HL-60/S4 (cell line): ENCODE measurements around the gene LINGO1.

ENCODE experiments used
- in situ Hi-C: fragments of 300-500 bp; cut with MboI; formaldehyde crosslinking; loops from 2 replicates; pipeline ENCODE4 v1.14.3; 2022; ENCODE audit warnings: low sequenced_read_pairs

Gene LINGO1

DNA sequence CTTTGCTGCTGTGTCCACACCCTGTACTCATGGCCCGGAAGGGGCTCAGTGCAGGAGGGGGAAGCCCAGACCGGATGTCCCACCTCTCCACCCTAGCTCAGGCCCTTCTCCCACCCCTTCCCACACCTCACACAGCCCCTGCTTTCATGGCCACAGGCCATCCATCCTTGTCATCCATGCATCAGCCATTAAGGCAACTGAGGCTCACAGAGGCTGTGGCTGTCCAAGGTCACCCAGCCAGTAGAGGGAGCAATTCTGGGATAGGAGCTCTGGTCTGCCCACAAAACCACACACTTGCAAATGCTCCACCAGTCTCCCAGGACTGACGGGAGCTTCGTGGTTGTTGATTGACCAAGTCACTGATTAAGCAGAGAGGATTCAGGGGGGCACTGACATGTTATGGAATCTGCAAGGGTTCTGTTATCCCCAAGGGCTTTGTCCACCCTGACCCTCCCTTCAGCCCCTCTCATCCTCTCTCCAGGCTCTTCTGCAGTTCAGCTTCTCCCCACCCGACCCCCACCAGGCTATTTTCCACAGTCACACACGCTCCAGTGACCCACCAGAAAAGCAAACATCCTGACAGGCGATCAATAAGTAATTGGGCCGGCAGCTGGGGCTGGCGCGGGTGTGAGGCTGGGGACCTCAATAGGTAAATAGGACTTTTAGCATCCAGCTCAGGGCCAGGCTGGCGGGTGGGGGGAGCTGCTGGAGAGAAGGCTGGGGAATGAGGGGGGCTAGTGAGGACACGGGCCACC is 15.1 kb downstream of the LINGO1 start:
- in situ Hi-C loops: no loop called here

DNA sequence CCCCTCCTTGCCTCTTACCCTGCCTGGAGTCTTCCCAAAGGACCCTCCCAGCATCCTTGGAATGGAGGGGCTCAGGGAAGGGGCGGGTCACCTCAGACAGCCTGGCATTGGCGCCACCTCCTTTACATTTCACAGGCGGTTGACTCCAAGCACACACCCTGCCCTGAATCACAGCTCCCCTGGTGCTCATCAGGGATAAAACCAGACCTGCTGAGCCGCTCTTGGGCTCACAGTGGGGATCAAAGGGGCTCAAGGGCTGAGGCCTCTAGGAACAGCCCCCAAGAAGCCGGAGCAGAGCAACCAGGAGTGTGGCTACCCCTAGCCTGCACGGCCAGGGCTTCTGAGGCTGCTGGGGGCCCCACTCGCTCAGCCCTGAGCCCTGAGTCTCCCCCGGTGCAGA is 16.6 kb downstream of the LINGO1 start:
- in situ Hi-C loops: no loop called here

DNA sequence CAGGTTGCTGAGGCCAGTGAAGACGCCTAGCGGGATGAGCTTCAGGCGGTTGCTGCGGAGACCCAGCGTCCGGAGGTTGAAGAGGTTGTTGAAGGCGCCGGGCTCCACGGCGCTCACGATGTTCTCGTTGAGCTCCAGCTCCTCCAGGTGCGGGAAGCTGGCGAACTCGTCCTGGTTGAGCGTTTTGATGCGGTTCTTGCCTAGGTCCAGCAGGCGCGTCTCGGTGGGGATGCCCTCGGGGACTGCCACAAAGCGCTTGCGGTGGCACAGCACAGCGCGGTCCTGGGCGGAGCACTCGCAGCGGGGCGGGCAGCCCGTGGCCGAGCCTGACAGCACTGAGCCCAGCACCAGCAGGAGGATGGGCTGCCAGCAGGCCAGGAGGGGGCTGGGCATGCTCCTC is 17.2 kb downstream of the LINGO1 start:
- in situ Hi-C loops: no loop called here

DNA sequence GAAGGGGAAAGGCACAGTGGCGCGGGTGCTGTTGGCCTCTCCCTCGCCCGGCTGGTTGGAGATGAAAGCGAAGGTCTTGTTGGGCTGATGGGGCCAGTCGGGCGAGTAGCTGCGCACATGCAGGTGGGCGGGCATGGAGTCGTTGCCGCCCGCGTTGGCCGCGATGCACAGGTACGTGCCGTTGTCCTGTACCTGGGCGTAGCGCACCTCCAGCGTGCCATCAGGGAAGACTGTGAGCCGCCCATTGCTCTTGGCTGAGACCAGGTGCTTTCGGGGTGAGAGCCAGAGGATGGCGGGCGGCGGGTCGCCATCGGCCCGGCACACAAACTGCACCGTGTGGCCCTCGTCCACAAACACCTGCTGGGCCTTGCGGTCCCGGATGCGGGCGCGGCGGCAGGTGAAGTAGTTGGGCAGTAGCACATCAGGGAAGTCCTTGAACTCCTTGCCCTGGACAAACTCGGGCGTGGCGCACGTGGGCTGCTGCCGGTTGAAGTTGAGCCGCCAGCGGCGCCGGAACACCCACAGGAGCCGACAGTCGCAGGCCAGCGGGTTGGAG is 18.4 kb downstream of the LINGO1 start:
- in situ Hi-C loops: no loop called here

DNA sequence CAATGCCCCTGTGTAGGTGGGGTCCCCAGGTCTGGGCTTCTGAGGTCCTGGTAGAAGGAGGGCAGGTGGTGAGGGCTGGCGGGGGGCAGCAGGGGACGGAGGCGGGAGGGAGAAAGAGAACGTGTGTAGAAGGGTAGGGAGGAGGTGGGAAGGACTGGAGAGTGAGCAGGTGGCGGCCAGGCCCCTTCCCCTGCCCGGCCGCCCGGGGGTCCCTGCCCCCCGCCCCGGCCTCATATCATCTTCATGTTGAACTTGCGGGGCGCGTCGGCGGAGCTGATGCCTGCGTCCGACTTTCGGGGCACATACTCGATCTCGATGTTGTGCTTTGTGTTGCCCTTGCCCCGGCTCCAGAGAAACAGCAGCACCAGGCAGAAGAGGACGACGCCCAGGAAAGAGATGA is 18.9 kb downstream of the LINGO1 start:
- in situ Hi-C loops: no loop called here

DNA sequence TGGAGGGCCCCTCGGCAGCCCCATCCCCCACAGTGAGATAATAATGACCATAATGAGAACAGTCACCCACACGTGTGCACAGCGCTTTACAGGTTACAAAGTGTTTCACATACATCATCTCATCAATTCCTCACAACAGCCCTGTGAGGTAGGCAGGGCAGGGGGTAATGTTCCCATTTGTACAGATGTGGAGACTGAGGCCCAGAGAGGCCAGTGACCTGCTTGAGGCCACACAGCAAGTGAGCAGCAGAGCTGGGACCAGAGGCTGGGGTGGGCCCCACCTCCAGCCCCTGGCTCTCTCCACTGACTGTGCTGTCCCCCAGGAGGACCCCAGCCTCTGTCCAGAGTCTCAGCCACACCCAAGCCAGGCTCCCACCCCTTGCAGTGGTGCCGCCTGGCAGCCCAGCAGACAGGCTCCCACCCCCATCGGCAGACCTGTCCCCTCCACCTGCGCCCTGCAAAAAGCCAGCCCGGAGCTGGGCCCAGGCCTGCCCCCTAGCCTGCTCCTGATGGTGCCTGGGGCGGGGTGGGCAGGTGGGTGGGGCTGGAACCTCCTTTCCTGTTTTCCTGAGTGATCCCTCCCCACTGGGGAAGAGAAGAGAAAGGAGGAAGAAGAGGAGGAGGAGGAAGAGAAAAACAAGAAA is 19.6 kb downstream of the LINGO1 start:
- in situ Hi-C loops: no loop called here

DNA sequence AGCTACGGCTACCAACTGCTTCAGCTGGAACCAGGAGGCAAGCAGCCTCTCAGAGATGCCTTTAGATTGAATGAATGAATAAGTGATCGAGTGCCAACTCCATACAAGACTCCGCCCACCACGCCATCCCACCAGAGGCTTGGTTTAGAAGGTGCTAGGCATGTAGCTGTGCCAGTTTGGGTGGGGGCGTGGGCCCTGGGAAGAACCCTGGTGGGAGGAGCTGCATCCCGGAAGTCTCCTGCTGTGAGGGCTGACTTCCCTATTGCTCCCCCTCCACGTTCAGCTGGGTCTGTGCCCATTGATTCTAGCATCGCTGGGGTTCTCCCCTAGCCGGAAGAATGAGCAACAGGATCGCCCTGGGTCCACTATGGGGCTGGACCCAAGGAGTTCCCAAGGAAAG is 20.9 kb downstream of the LINGO1 start:
- in situ Hi-C loops: no loop called here

DNA sequence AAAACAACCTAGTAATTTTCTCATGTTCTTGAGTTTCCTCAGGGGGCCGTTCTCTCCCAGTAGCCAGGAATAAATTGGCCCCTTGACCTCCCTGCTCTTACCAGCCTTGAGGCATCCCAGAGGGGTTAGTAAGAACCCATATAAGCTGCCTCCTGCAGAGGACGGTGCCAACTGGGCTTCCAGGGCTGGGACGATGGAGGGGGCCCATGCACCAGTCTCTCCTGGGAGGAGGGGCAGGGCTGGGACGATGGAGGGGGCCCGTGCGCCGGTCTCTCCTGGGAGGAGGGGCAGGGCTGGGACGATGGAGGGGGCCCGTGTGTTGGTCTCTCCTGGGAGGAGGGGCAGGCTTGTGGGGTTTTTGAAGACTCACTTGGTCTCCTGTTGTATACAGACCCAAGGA is 22.0 kb downstream of the LINGO1 start:
- in situ Hi-C loops: no loop called here

DNA sequence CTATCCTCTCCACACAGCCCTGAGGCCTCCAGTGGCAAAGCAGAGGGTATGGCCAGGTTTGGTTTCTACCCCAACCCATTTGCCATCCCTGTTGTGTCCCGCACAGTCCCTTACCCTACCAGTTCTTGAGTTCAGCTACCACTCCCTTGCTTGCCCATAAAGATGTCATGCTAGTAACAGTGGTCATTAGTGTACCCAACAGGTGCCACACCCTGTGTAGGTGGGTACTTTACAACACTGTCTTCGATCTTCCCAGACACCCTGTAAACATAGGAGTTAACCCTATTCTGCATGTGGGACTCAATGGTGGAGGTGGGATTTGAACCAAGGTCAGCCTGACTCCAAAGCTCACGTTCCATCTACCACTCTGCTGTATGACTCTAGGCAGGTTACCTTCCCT is 23.2 kb downstream of the LINGO1 start:
- in situ Hi-C loops: no loop called here

GRCh38 chr15:77608774-77609173 is 23.9 kb downstream of the LINGO1 start:
- in situ Hi-C loops: no loop called here

GRCh38 chr15:77607894-77608261 is 24.8 kb downstream of the LINGO1 start:
- in situ Hi-C loops: no loop called here

- in situ Hi-C loops: no loop called here
These were observed 25.4 kb downstream of the LINGO1 start for GRCh38 chr15:77607111-77607893.

- in situ Hi-C loops: no loop called here
These were observed 26.3 kb downstream of the LINGO1 start for GRCh38 chr15:77606142-77607034.

- in situ Hi-C loops: no loop called here
These were observed 27.2 kb downstream of the LINGO1 start for GRCh38 chr15:77605547-77605946.

DNA sequence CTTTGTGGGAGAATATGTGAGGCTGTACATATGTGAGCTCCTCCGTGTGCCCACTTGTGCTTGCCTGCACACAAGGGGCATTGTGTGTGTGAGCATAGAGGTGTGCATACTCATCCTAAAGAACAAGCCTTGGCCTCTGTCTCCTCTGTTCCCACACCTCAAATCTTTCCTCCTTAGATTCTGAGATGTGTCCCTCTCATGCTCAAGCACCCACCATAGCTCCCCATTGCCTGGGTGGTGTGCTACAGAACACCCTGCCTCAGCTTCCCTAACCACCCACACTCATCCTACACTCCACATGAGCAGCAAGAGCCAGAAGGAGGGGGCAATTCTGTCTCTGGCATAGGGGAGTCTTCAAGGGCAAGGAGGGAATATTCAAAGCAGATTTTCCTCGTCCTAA is 27.7 kb downstream of the LINGO1 start:
- in situ Hi-C loops: no loop called here

GRCh38 chr15:77603611-77604336 is 28.9 kb downstream of the LINGO1 start:
- in situ Hi-C loops: no loop called here

DNA sequence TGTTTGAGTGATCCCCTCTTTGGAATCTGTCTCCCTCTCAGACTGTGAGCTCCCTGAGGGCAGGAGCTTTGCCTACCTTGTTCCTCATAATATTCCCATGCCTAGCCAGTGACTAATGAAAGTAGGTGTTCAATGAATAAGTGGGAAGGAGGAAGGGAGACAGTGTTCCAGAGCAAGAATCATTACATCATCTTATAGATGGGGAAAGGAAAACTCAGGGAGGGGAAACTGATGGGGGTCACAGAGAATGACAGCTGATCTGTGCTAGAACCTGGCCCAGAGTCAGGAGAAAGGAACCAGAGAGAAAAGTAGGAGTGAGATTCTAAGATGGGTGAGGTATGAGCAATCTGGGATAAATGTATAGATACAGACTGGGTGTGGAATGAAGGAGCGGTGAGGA is 29.9 kb downstream of the LINGO1 start:
- in situ Hi-C loops: no loop called here

- in situ Hi-C loops: no loop called here
These were observed 32.8 kb downstream of the LINGO1 start for GRCh38 chr15:77599899-77600298.

- in situ Hi-C loops: no loop called here
These were observed 33.4 kb downstream of the LINGO1 start for GRCh38 chr15:77599357-77599756.

DNA sequence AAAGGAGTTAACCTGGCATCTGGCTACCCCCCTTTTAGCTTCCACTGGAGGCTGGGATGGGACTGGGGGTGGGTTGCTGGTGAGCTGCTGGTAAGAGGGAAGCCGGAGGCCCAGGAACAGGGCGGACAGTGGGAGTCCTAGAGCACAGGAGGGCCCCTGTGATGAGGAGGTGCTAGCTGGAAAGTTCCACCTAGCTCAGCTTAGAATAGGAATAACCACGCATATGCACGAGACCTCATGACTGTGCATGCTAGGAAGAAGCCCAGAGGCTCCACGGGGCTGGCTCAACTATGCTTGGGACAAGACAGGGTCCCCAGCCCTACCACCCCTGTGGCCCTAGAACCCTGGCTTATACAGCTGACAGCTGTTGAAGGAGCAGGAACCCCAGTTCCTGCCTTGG is 34.1 kb downstream of the LINGO1 start:
- in situ Hi-C loops: no loop called here
